Measurements from ENCODE around the gene CEP85. TPM values are rescaled to one million over a fixed set of nuclear protein-coding genes. Genes with fewer than 3 reads are reported as not detected.

CEP85 gene
- total RNA-seq, 1 donor from 2014 or later: 37.1 TPM

GRCh38 chr1:26281971-26282370 is 48.0 kb downstream of the CEP85 start:
- H3K9me3 Mint-ChIP-seq: no peaks in the 10 kb centered on the region
- DNase-seq (ENCODE audit: low spot score): no peak
- H3K4me3 Mint-ChIP-seq: peak overlapping the region; percentile 92
- peaks cover 43% of the 10 kb centered on the region for H3K36me3 Mint-ChIP-seq (ENCODE audit: low read depth)
- peaks cover 68% of the 10 kb centered on the region for H3K4me1 Mint-ChIP-seq (ENCODE audit: low read depth)
- intact Hi-C loops (cut with micrococcal nuclease): no loop called here
- no peaks in the 10 kb centered on the region for H3K27me3 Mint-ChIP-seq (ENCODE audit: insufficient read depth)
- H3K27ac Mint-ChIP-seq: peak overlapping the region; percentile 87

- H3K36me3 Mint-ChIP-seq (ENCODE audit: low read depth): peaks cover 42% of the 10 kb centered on the region
- peaks cover 68% of the 10 kb centered on the region for H3K4me1 Mint-ChIP-seq (ENCODE audit: low read depth)
- no peaks in the 10 kb centered on the region for H3K9me3 Mint-ChIP-seq
- H3K27ac Mint-ChIP-seq: peak overlapping the region; percentile 97
- H3K4me3 Mint-ChIP-seq: peak overlapping the region; percentile 81
- no peak for DNase-seq (ENCODE audit: low spot score)
- H3K27me3 Mint-ChIP-seq (ENCODE audit: insufficient read depth): no peaks in the 10 kb centered on the region
- intact Hi-C loops (cut with micrococcal nuclease): no loop called here
These were observed 48.5 kb downstream of the CEP85 start for GRCh38 chr1:26282401-26282918.

- Mint-ChIP-seq H3K9me3 (no peaks in the 10 kb centered on the region), H3K27ac (peak overlapping the region; percentile 97)
These were observed 49.4 kb downstream of the CEP85 start for GRCh38 chr1:26283279-26283853.

GRCh38 chr1:26283871-26284596 is 50.0 kb downstream of the CEP85 start:
- intact Hi-C loops (cut with micrococcal nuclease): loop anchor here (1.0 to 2.0 kb wide), 6 partner anchors 8 to 188 kb away; partner anchors contain the start of genes CEP85, HMGN2 and UBXN11
- no peak for DNase-seq (ENCODE audit: low spot score)
- Mint-ChIP-seq H3K36me3 (ENCODE audit: low read depth) (peaks cover 35% of the 10 kb centered on the region), H3K4me1 (ENCODE audit: low read depth) (peaks cover 68% of the 10 kb centered on the region), H3K4me3 (peak overlapping the region; percentile 81), H3K27me3 (ENCODE audit: insufficient read depth) (no peaks in the 10 kb centered on the region), H3K27ac (peak overlapping the region; percentile 97), H3K9me3 (no peaks in the 10 kb centered on the region)

More at GRCh38 chr1:26283279-26283853, 49.4 kb downstream of the CEP85 start:
- intact Hi-C loops (cut with micrococcal nuclease): no loop called here
- DNase-seq (ENCODE audit: low spot score): no peak
- Mint-ChIP-seq H3K4me1 (ENCODE audit: low read depth) (peaks cover 68% of the 10 kb centered on the region), H3K4me3 (peak overlapping the region; percentile 81), H3K36me3 (ENCODE audit: low read depth) (peaks cover 38% of the 10 kb centered on the region), H3K27me3 (ENCODE audit: insufficient read depth) (no peaks in the 10 kb centered on the region)

GRCh38 chr1:26284597-26285347 is 50.8 kb downstream of the CEP85 start:
- Mint-ChIP-seq H3K4me3 (peak overlapping the region; percentile 81), H3K27ac (peak overlapping the region; percentile 97), H3K9me3 (no peaks in the 10 kb centered on the region), H3K27me3 (ENCODE audit: insufficient read depth) (no peaks in the 10 kb centered on the region), H3K36me3 (ENCODE audit: low read depth) (peaks cover 35% of the 10 kb centered on the region), H3K4me1 (ENCODE audit: low read depth) (peaks cover 70% of the 10 kb centered on the region)
- intact Hi-C loops (cut with micrococcal nuclease): loop anchor here (1.0 to 5.0 kb wide), 8 partner anchors 8 to 258 kb away; partner anchors contain the start of genes CEP85, HMGN2 and UBXN11
- peak; percentile 88 for DNase-seq (ENCODE audit: low spot score)

GRCh38 chr1:26285366-26286063 is 51.5 kb downstream of the CEP85 start:
- DNase-seq (ENCODE audit: low spot score): no peak
- Mint-ChIP-seq H3K36me3 (ENCODE audit: low read depth) (peaks cover 32% of the 10 kb centered on the region), H3K9me3 (no peaks in the 10 kb centered on the region), H3K4me3 (peak overlapping the region; percentile 81), H3K27ac (peak overlapping the region; percentile 97), H3K27me3 (ENCODE audit: insufficient read depth) (no peaks in the 10 kb centered on the region), H3K4me1 (ENCODE audit: low read depth) (peaks cover 77% of the 10 kb centered on the region)
- intact Hi-C loops (cut with micrococcal nuclease): loop anchor here (1.0 to 5.0 kb wide), 5 partner anchors 36 to 257 kb away; partner anchors contain the start of gene CEP85

GRCh38 chr1:26286064-26286416 is 52.0 kb downstream of the CEP85 start:
- Mint-ChIP-seq H3K4me1 (ENCODE audit: low read depth) (peaks cover 77% of the 10 kb centered on the region), H3K27me3 (ENCODE audit: insufficient read depth) (no peaks in the 10 kb centered on the region), H3K36me3 (ENCODE audit: low read depth) (peaks cover 29% of the 10 kb centered on the region), H3K9me3 (no peaks in the 10 kb centered on the region), H3K4me3 (no peak overlapping the region), H3K27ac (peak overlapping the region; percentile 97)
- no peak for DNase-seq (ENCODE audit: low spot score)
- intact Hi-C loops (cut with micrococcal nuclease): loop anchor here (5.0 kb wide), 1 partner anchor 256 kb away; no protein-coding TSS in a partner anchor

GRCh38 chr1:26287033-26287711 is 53.2 kb downstream of the CEP85 start:
- peak overlapping the region; percentile 73 for H3K4me3 Mint-ChIP-seq
- peaks cover 81% of the 10 kb centered on the region for H3K4me1 Mint-ChIP-seq (ENCODE audit: low read depth)
- DNase-seq (ENCODE audit: low spot score): peak; percentile 76
- intact Hi-C loops (cut with micrococcal nuclease): loop anchor here (5.0 kb wide), 1 partner anchor 255 kb away; no protein-coding TSS in a partner anchor
- no peaks in the 10 kb centered on the region for H3K27me3 Mint-ChIP-seq (ENCODE audit: insufficient read depth)
- H3K9me3 Mint-ChIP-seq: no peaks in the 10 kb centered on the region
- H3K36me3 Mint-ChIP-seq (ENCODE audit: low read depth): peaks cover 21% of the 10 kb centered on the region
- peak overlapping the region; percentile 97 for H3K27ac Mint-ChIP-seq

GRCh38 chr1:26287811-26288210 is 53.8 kb downstream of the CEP85 start:
- Mint-ChIP-seq H3K36me3 (ENCODE audit: low read depth) (peaks cover 17% of the 10 kb centered on the region), H3K9me3 (no peaks in the 10 kb centered on the region), H3K4me1 (ENCODE audit: low read depth) (peaks cover 77% of the 10 kb centered on the region), H3K27ac (peak overlapping the region; percentile 97), H3K27me3 (ENCODE audit: insufficient read depth) (no peaks in the 10 kb centered on the region), H3K4me3 (peak overlapping the region; percentile 73)
- DNase-seq (ENCODE audit: low spot score): no peak
- intact Hi-C loops (cut with micrococcal nuclease): loop anchor here (1.0 to 5.0 kb wide), 3 partner anchors 13 to 254 kb away; no protein-coding TSS in a partner anchor

- DNase-seq (ENCODE audit: low spot score): no peak
- Mint-ChIP-seq H3K4me1 (ENCODE audit: low read depth) (peaks cover 71% of the 10 kb centered on the region), H3K4me3 (peak overlapping the region; percentile 73), H3K27ac (peak overlapping the region; percentile 97), H3K27me3 (ENCODE audit: insufficient read depth) (no peaks in the 10 kb centered on the region), H3K9me3 (no peaks in the 10 kb centered on the region), H3K36me3 (ENCODE audit: low read depth) (peaks cover 11% of the 10 kb centered on the region)
- intact Hi-C loops (cut with micrococcal nuclease): loop anchor here (1.0 to 5.0 kb wide), 3 partner anchors 14 to 254 kb away; no protein-coding TSS in a partner anchor
These were observed 54.4 kb downstream of the CEP85 start for GRCh38 chr1:26288311-26288941.

Data from activated T-helper 1 cell treated with anti-CD3 and anti-CD28 coated beads, Interleukin-12 subunit alpha, Interleukin-12 subunit beta, Interleukin-2, Interleukin-4 antibody, amounts not matched to agents 30 ng/mL and 10 ng/mL and 1 ng/mL, durations not matched to agents 14 hours and 24 hours and 36 hours (primary cell).